KMS-11 (cell line): ENCODE results near the gene DNM1.
A peak's percentile ranks its signal among the peaks of the same experiment; 100 is the strongest.

ENCODE experiments used
- H2AFZ ChIP-seq: fragments of 200-600 bp; sonication (generic); 2 replicates; pipeline ENCODE4 v1.6.1; 2016; ENCODE audit warnings: antibody characterized with exemption, mixed run types, low read depth
- H3K27ac ChIP-seq: fragments of 200-600 bp; sonication (generic); 2 replicates; pipeline ENCODE4 v1.6.1; 2016; ENCODE audit warnings: mild to moderate bottlenecking, mixed run types
- H3K27me3 ChIP-seq: fragments of 200-600 bp; sonication (generic); 2 replicates; pipeline ENCODE4 v1.6.1; 2017; ENCODE audit warnings: mild to moderate bottlenecking, low read depth, mixed run types, moderate library complexity; ENCODE audit not compliant: insufficient read depth
- H3K36me3 ChIP-seq: fragments of 200-600 bp; sonication (generic); 2 replicates; pipeline ENCODE4 v1.6.1; 2017; ENCODE audit warnings: mild to moderate bottlenecking, mixed run types; ENCODE audit not compliant: insufficient read depth
- H3K4me1 ChIP-seq: fragments of 200-600 bp; sonication (generic); 2 replicates; pipeline ENCODE4 v1.6.1; 2016; ENCODE audit warnings: mild to moderate bottlenecking, low read depth, mixed run types; ENCODE audit not compliant: poor library complexity, severe bottlenecking
- H3K4me2 ChIP-seq: fragments of 200-600 bp; sonication (generic); 2 replicates; pipeline ENCODE4 v1.7.0; 2016; ENCODE audit warnings: mild to moderate bottlenecking, mixed run types
- H3K4me3 ChIP-seq: fragments of 200-600 bp; sonication (generic); IDR thresholded peaks from 2 replicates; pipeline ENCODE4 v1.6.1; 2017; ENCODE audit warnings: low read depth, low read length, mixed read lengths; ENCODE audit not compliant: insufficient read depth
- H3K79me2 ChIP-seq: fragments of 200-600 bp; sonication (generic); 2 replicates; pipeline ENCODE4 v1.6.1; 2016; ENCODE audit warnings: low read depth, mixed run types; ENCODE audit not compliant: insufficient read depth
- H3K9ac ChIP-seq: fragments of 200-600 bp; sonication (generic); 2 replicates; pipeline ENCODE4 v1.6.1; 2016; ENCODE audit warnings: mild to moderate bottlenecking, mixed run types
- H4K20me1 ChIP-seq: fragments of 200-600 bp; sonication (generic); 2 replicates; pipeline ENCODE4 v1.6.1; 2016; ENCODE audit warnings: mild to moderate bottlenecking, mixed run types; ENCODE audit not compliant: insufficient read depth
- TF ChIP-seq, protein P1 (sequence below): fragments of 200-600 bp; sonication (generic); conservative IDR thresholded peaks from 2 replicates; pipeline ENCODE4 v1.6.1; 2017; ENCODE audit warnings: low read depth, mild to moderate bottlenecking, antibody characterized with exemption, low read length, moderate library complexity, mixed read lengths

DNM1 gene

DNA sequence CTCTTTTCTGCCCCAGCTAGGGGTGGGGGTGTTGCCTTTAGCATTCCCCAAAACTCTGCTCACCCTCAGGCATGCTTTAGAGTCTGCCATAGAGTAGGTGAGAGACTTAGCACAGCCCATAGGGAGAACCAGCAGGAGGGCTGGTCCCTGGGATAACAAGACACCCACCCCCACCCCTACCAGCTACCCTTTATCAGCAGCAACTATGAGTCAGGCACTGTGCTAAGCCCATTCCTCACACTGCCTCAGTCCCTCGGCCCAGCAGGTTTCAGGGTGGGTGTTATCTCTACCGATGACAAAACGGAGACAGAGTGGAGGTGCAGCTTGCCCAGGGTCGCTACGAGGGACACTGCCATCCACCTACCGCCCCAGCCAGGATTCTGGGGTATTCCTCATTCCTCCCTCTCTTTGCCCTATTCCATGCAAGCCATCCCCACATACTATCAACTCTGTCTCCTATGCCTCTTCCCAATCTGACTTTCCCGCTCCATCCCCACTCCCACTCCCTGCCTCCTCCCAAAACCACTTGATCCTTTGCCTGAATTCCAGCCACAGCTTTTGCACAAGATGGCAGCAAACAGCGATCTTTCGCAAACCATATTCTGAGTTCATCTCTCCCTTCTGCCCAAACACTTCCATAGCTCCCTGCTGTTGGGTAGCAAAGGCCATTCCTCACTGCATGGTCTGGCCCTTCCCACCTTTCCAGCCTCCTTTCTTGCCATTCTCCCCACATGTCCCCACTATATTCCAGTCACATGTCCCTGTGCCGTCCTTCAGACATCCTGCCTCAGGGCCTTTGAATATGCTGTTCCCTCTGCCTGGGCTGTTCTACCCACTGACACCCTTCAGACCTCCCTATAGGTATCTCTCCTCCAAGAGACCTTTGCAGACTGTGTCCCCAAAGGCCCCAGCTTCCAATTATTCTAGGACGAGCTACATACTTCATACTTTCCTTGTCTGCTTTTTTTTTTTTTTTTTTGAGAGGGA lies 16.9 kb upstream of the DNM1 start:
- H3K36me3 ChIP-seq: no peaks in the 10 kb centered on the region; the same call in 1 of the 2 replicates
- H3K27me3 ChIP-seq: no peaks in the 10 kb centered on the region
- H3K4me2 ChIP-seq: no peak overlapping the region
- H3K4me1 ChIP-seq: peaks cover 16% of the 10 kb centered on the region
- 0 out of 2 replicates have a peak, but pooled peaks cover 3% of the 10 kb centered on the region for H4K20me1 ChIP-seq
- H2AFZ ChIP-seq: no peak overlapping the region
- no peaks in the 10 kb centered on the region for H3K79me2 ChIP-seq
- TF ChIP-seq, protein P1, sequence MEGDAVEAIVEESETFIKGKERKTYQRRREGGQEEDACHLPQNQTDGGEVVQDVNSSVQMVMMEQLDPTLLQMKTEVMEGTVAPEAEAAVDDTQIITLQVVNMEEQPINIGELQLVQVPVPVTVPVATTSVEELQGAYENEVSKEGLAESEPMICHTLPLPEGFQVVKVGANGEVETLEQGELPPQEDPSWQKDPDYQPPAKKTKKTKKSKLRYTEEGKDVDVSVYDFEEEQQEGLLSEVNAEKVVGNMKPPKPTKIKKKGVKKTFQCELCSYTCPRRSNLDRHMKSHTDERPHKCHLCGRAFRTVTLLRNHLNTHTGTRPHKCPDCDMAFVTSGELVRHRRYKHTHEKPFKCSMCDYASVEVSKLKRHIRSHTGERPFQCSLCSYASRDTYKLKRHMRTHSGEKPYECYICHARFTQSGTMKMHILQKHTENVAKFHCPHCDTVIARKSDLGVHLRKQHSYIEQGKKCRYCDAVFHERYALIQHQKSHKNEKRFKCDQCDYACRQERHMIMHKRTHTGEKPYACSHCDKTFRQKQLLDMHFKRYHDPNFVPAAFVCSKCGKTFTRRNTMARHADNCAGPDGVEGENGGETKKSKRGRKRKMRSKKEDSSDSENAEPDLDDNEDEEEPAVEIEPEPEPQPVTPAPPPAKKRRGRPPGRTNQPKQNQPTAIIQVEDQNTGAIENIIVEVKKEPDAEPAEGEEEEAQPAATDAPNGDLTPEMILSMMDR: no peak
- no peak overlapping the region for H3K9ac ChIP-seq
- H3K4me3 ChIP-seq: no peak overlapping the region
- no peak overlapping the region for H3K27ac ChIP-seq

DNA sequence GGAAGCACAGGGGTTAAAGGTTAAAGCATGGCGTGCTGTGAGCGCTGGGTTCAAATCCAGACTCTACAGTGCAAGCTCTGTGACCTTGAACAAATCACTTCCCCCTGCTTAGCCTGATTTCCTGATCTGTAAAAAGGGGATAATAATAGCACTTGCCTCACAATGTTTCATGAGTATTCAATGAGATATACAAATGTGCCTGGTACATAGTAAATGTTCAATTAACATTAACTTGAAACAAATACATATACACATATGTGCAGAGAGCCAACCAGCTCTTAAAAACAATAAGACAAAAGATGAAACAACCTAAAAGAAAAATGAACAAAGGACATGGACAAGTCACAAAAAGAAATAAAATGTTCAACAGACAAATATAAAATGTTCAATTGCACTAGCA lies 15.8 kb upstream of the DNM1 start:
- H3K36me3 ChIP-seq: no peaks in the 10 kb centered on the region; the same call in 1 of the 2 replicates
- no peak overlapping the region for H3K4me3 ChIP-seq

DNA sequence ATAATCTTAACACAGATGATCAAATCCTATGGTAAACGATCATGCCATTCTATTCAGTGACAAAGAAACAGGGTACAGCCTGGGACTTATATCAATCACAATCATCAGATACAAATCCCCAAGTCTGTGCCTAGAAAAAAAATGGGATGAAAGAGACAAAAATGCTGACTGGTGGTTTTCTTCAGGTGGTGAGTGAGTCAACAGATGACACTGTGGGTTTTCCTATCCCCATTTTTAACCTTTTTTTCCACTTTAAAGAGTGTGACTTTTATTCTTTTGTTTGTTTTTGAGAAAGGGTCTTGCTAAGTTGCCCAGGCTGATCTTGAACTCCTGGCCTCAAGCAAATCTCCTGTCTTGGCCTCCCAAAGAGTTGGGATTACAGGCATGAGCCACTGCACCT lies 15.0 kb upstream of the DNM1 start:
- Histone ChIP-seq H3K4me2 (no peak overlapping the region), H3K27ac (no peak overlapping the region), H3K4me3 (no peak overlapping the region), H3K79me2 (no peaks in the 10 kb centered on the region), H2AFZ (no peak overlapping the region), H3K27me3 (no peaks in the 10 kb centered on the region), H4K20me1 (0 out of 2 replicates have a peak, but pooled peaks cover 3% of the 10 kb centered on the region), H3K9ac (no peak overlapping the region), H3K4me1 (peaks cover 19% of the 10 kb centered on the region), H3K36me3 (no peaks in the 10 kb centered on the region; the same call in 1 of the 2 replicates)
- TF ChIP-seq, protein P1: no peak

More for the DNA sequence above, 15.8 kb upstream of the DNM1 start:
- Histone ChIP-seq H3K9ac (no peak overlapping the region), H3K27me3 (no peaks in the 10 kb centered on the region), H3K27ac (no peak overlapping the region), H3K79me2 (no peaks in the 10 kb centered on the region), H3K4me2 (no peak overlapping the region), H3K4me1 (peaks cover 19% of the 10 kb centered on the region), H4K20me1 (0 out of 2 replicates have a peak, but pooled peaks cover 3% of the 10 kb centered on the region), H2AFZ (no peak overlapping the region)
- TF ChIP-seq, protein P1: no peak

DNA sequence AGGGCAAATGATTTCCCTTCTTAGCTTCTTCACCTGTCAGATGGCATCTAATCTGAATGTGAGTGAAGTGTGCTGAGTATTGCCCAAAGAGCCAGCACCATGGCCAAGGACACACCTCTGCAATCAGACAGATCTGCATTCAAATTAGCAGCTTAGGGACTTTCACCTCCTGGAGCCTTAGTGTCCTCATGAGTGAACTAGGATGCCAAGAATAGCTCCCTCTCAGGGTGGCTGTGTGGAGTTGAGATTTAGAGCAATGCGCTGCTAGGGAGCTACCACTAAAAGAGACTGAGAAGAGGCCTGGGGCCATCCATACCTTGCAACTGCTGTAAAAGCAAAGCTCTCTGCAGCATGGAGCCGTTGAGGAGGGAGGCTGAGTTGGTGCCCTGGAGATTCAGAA lies 13.2 kb upstream of the DNM1 start:
- Histone ChIP-seq H3K27ac (no peak overlapping the region), H3K4me3 (no peak overlapping the region), H3K27me3 (no peaks in the 10 kb centered on the region), H2AFZ (no peak overlapping the region), H3K9ac (no peak overlapping the region), H3K36me3 (no peaks in the 10 kb centered on the region), H4K20me1 (0 out of 2 replicates have a peak, but pooled peaks cover 3% of the 10 kb centered on the region), H3K4me2 (peak overlapping the region; percentile 93; the same call in 1 of the 2 replicates), H3K79me2 (no peaks in the 10 kb centered on the region), H3K4me1 (peaks cover 19% of the 10 kb centered on the region)
- TF ChIP-seq, protein P1: no peak
